Daoy (cell line): ENCODE results near the gene ASXL2. TPM values are rescaled to one million over a fixed set of nuclear protein-coding genes. Genes with fewer than 3 reads are reported as not detected.
A peak's percentile ranks its signal among the peaks of the same experiment; 100 is the strongest.
"Not testable (repeated sequence)": the region's sequence is repeated elsewhere in the genome, so short reads cannot be mapped to it uniquely, and the experiment has no call there.

ENCODE experiments used
- DNase-seq: peaks from one replicate; pipeline ENCODE4 v3.0.0-alpha.2; 2015; ENCODE audit warnings: low read depth
- total RNA-seq: library from RNA; depleted of rRNA; stranded (reverse); fragments of >200 nt; shearing (Covaris generic); gene quantifications from 2 replicates; pipeline ENCODE4 v1.2.3, GENCODE V29; 2014; rRNA removed

The ASXL2 gene
- 8.8 and 9.4 TPM in 2 replicates for total RNA-seq

GRCh38 chr2:25878361-25879132 is at the start of gene ASXL2:
ASXL2 (minus strand) TSS chr2:25878487; CDS start chr2:25878222, 265 bp downstream.
- peak; percentile 99 for DNase-seq

DNA sequence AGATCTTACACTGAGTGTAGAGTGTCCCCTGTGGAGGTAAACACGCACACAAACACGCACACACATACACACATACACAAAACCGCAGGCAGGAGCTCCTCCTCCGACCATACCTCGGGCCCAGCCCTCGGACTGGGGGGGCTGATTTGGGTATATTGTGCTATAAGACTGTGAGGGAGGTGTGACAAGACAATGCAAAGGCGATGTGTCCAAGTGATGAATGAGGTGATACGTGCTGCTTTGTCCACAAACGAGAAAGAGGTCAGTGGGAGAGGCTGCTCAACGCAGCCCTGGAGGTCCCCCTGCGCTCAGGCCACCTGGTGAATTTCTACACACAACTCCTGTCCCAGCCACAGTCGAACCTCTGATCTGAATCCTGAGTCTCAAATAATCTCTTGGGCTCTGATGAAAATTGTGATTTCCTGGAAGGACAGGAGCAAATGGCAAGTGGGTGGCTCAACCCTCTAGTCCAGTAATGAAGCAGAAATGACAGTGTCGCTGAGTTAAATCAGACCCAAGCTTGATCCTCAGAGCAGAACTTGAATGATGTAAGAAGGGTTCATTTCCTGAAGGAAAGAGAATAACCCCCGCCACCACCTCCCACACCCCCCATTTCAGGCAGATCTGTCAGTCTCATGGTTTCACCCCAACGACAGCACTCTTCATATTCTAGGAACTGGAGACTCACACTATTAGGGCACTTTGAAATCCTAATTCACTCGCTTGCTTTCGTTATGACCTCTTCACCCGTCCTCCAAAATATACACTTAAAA is 48.9 kb upstream of the ASXL2 start:
- DNase-seq, result no peak

DNA sequence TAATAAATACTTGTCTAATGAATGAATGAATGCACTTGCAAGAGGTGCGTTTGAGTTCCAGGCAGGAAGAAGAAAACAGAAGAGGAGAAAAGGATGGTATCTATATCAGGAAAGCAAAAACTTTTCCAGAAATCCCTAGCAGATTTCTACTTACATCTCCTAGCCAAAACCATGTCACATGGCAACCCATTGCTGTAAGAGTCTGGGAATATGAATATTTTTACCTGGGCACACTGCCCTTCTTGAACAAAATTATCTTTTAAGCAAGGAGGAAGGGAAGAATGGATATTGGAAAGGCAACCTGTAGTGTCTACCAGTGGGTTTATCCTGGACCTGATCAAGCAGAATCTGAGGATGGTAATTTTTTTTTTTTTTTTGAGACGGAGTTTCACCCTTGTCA is 44.2 kb upstream of the ASXL2 start:
- DNase-seq, result no peak

- DNase-seq, result no peak
Observed at GRCh38 chr2:25920786-25921415, 42.6 kb upstream of the ASXL2 start.

DNA sequence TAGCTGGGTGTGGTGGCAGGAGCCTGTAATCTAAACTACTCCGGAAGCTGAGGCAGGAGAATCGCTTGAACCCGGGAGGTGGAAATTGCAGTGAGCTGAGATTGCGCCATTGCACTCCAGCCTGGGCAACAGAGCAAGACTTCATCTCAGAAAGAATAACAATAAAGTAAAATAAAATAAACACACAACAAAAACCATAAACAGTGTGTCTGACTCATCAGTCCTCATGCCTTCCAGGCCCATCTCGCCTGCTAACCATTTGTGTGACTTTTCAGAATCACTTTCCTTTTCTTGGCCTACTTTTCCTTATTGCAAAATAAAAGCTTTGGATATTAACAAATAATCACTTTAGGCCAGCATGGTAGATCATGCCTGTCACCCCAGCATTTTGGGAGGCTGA is 42.0 kb upstream of the ASXL2 start:
- peak; percentile 17 for DNase-seq

- no peak for DNase-seq
Observed at GRCh38 chr2:25917832-25918231, 39.5 kb upstream of the ASXL2 start.

GRCh38 chr2:25917411-25917810 is 39.1 kb upstream of the ASXL2 start:
- DNase-seq, result peak; percentile 30

DNA sequence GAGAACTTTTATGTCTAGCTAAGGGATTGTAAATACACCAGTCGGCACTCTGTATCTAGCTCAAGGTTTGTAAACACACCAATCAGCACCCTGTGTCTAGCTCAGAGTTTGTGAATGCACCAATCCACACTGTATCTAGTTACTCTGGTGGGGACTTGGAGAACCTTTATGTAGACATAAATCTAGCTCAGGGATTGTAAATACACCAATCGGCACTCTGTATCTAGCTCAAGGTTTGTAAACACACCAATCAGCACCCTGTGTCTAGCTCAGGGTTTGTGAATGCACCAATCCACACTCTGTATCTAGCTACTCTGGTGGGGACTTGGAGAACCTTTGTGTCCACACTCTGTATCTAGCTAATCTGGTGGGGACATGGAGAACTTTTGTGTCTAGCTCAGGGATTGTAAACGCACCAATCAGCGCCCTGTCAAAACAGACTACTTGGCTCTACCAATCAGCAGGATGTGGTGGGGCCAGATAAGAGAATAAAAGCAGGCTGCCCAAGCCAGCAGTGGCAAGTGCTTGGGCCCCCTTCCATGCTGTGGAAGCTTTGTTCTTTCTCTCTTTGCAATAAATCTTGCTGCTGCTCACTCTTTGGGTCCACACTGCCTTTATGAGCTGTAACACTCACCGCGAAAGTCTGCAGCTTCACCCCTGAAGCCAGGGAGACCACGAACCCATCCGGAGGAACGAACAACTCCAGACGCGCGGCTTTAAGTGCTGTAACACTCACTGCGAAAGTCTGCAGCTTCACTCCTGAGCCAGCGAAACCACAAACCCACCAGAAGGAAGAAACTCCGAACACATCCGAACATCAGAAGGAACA is 37.9 kb upstream of the ASXL2 start:
- not testable (repeated sequence) for DNase-seq

DNA sequence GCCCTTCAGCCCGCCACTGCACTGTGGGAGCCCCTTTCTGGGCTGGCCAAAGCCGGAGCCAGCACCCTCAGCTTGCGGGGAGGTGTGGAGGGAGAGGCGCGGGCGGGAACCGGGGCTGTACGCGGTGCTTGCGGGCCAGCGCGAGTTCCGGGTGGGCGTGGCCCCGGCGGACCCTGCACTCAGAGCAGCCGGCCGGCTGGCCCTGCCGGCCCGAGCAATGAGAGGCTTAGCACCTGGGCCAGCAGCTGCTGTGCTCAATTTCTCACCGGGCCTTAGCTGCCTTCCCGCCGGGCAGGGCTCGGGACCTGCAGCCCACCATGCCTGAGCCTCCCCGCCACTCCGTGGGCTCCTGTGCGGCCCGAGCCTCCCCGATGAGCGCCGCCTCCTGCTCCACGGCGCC is 37.1 kb upstream of the ASXL2 start:
- DNase-seq, result not testable (repeated sequence)

DNA sequence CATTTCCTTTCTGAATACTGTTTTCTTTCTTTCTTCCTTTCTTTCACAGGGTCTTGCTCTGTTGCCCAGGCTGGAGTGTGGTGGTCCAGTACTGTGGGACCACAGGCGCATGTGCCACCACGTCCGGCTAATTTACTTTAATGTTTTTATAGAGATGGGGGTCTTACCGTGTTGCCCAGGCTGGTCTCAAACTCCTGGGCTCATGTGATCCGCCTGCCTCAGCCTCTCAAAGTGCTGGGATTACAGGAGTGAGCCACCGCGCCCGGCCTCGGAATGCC is 35.3 kb upstream of the ASXL2 start:
- not testable (repeated sequence) for DNase-seq

DNA sequence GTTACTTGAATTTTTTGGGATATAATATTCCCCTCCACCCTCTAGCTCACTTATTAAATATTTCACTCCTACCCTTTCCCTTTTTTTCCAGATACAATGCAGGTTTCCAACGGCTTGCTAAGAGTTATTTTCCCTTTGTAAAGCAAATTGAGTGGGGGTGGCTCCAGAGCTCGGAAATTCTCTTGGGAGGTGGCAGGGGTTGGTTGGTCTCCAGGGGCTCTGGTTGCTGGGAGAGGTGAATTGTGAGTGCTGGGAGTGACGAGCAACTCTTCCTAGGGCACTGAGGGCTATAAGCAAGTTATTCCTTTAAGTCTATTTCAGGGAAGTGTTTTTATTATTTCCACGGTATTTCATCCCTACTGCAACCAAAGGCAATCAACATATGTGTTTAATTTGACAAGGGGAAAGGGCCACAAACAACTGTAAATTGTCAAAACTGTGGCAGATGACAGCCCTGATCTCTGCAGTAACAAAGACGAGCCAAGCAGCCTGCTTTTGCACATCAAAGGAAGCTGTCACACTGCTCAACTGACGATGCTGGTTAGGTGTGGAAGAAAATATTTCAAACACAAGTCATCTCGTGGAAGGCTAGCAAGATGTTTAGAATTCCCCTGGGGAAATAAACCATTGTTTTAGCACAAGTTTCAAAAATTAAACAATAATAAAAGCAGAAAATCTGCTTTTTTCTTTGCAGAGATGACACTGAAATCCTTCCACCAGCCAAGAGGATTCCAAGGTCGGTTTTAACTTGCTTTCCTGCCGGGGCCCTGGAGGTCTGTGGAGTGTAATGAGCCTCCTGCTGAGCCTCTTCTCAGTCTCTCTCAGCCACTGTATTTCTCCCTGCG is 34.8 kb upstream of the ASXL2 start:
- no peak for DNase-seq

DNA sequence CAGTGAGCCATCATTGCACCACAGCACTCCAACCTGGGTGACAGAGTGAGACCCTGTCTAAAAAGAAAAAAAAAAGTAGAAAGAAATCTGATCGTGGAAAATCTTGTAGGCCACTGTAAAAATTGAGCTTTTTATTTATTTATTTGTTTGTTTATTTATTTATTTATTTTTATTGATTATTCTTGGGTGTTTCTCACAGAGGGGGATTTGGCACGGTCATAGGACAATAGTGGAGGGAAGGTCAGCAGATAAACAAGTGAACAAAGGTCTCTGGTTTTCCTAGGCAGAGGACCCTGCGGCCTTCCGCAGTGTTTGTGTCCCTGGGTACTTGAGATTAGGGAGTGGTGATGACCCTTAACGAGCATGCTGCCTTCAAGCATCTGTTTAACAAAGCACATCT is 31.3 kb upstream of the ASXL2 start:
- DNase-seq, result not testable (repeated sequence)

DNA sequence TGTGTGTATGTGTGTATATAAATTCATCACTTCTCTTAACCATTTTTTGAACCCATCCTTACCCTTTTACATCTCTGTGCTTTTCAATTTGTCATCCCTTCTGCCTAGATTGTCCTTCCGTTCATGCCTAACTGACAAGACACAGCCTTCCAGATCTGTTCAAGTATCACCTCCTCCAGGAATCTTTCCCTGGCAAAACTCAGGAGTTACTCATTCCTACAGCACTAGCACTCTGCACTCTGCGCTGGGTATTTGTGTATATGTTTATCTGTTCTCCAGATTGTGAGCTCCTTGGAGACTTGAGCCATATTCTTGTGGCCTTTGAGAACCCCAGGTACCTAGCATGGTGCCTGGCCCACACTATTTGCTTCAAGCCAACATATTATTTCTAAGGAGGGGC is 26.8 kb upstream of the ASXL2 start:
- DNase-seq, result no peak

DNA sequence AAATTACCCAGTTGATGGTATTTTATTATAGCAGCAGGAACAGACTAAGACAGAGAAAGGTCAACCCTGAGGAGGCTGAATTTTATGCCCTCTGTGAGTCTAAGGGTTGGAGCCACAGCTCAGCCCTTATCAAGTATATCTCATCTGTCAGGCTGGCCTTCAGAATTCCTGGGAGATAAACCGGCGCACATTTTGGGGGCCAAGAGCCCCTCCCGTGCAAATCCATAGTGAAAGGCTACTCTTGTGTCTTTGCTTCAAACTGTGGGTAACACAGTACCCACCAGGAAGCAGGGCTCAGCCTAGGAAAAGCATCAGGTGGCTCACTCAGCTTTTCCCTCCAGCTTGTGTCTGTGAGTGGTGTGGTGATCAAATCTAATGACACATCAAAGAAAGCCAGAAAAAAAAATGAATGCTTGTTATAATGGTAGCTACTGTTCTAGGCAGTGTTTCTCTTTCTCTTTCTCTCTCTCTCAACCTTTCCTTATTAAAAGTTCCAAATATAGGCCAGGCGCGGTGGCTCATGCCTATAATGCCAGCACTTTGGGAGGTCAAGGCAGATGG is 25.0 kb upstream of the ASXL2 start:
- peak; percentile 17 for DNase-seq

- DNase-seq, result no peak
Observed at GRCh38 chr2:25899404-25899970, 21.2 kb upstream of the ASXL2 start.

GRCh38 chr2:25897506-25897905 is 19.2 kb upstream of the ASXL2 start:
- DNase-seq, result no peak

DNA sequence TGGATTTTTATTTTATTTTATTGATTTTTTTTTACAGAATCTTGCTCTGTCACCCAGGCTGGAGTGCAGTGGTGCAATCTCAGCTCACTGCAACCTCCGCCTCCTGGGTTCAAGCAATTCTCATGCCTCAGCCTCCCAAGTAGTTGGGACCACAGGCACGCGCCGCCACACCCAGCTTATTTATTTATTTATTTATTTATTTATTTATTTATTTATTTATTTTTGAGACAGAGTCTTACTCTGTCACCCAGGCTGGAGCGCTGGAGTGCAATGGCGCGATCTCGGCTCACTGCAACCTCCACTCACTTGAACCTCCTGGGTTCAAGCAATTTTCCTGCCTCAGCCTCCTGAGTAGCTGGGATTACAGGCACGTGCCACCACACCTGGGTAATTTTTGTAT is 18.0 kb upstream of the ASXL2 start:
- not testable (repeated sequence) for DNase-seq

DNA sequence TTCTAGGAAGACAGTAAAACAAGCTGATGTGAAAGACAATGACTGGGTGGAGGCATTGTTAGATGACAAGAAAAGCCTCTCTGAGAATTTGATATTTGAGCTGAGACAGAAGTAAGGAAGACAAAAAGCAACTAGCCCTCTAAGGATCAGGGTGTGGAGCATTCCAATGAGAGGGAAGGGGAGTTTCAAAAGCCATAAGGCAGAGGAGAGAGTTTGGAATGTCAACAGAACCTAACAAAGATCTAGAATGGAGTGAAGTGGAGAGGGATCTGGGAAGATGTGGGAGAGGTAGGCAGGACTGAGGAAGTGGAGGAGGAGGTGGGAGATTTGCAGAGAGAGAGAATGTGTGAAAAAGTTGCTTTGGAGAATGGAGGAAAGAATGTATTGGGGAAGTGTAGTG is 17.3 kb upstream of the ASXL2 start:
- no peak for DNase-seq

DNA sequence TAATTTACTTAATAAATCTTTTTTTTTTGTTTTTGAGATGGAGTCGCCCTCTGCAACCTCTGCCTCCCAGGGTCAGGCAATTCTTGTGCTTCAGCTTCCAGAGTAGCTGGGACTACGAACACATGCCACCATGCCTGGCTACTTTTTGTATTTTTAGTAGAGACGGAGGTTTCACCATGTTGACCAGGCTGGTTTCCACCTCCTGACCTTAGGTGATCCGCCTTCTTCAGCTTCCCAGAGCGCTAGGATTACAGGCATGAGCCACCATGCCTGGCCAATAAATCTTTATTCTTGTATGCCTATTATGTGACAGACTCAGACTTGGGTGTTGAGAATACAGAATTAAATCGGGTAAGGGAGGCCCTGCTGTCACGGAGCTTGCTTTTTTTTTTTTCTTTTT is 16.7 kb upstream of the ASXL2 start:
- DNase-seq, result no peak

- peak; percentile 41 for DNase-seq
Observed at GRCh38 chr2:25894135-25894830, 16.0 kb upstream of the ASXL2 start.
